Erythroblast (primary cell): ENCODE results near the gene OR2T33.
"Not testable (repeated sequence)": the region's sequence is repeated elsewhere in the genome, so short reads cannot be mapped to it uniquely, and the experiment has no call there.

Source experiments
- GATA1 ChIP-seq: IDR thresholded peaks from 2 replicates; pipeline ENCODE4 v1.6.1; 2011; ENCODE audit warnings: low read depth, mild to moderate bottlenecking, control low read depth, low read length, moderate library complexity
- POLR2A ChIP-seq: IDR thresholded peaks from 2 replicates; pipeline ENCODE4 v1.6.1; 2011; ENCODE audit warnings: mild to moderate bottlenecking, low read length

GRCh38 chr1:248305672-248306071 lies 27.9 kb upstream of the OR2T33 start:
- TF ChIP-seq POLR2A, GATA1: not testable (repeated sequence)
